ENCODE measurements around the gene TMEM30B.

DNA sequence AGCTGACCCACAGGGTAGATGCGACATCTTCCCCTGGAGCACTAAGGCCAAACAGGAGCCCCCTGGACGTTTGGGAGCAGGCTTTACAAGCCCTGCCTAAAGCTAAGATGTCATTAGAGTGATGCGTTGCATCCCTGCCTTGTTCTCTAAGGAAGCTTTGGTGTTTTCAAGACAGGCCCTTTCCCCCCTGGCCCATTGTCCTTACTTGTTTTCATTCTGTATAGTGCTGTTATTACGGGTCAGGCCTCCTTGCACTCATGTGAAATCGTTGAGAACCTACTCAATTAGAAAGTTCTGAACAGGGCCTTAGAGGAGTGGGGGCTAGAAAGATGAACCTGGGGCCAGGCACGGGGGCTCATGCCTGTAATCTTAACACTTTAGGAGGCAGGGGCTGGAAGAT is 38.6 kb upstream of the TMEM30B start:
- TF ChIP-seq, protein P1, sequence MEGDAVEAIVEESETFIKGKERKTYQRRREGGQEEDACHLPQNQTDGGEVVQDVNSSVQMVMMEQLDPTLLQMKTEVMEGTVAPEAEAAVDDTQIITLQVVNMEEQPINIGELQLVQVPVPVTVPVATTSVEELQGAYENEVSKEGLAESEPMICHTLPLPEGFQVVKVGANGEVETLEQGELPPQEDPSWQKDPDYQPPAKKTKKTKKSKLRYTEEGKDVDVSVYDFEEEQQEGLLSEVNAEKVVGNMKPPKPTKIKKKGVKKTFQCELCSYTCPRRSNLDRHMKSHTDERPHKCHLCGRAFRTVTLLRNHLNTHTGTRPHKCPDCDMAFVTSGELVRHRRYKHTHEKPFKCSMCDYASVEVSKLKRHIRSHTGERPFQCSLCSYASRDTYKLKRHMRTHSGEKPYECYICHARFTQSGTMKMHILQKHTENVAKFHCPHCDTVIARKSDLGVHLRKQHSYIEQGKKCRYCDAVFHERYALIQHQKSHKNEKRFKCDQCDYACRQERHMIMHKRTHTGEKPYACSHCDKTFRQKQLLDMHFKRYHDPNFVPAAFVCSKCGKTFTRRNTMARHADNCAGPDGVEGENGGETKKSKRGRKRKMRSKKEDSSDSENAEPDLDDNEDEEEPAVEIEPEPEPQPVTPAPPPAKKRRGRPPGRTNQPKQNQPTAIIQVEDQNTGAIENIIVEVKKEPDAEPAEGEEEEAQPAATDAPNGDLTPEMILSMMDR (IDR thresholded peaks at IDR 0.05): no peak
- no peak for TF ChIP-seq POLR2A (IDR thresholded peaks at IDR 0.05)

All from Peyer's patch (tissue), 4 donors.